Gastrocnemius medialis (tissue), 4 donors: ENCODE results near the gene FYB1. TPM values are rescaled to one million over a fixed set of nuclear protein-coding genes. Genes with fewer than 3 reads are reported as not detected.

Source experiments
- ATAC-seq, 2 donors: fragments of 150-250 bp; one replicate each; pipeline ENCODE4 v1.9.1; 2016
- DNase-seq, 2 donors: peaks; one replicate each; pipeline ENCODE4 v3.0.0-alpha.2; 2019
- H3K27ac ChIP-seq, 4 donors: fragments of 200-600 bp; sonication (generic); 1 replicate in 1 of 4; 2 replicates in 3 of 4; pipeline ENCODE4 v1.5.1; 2016 to 2018; ENCODE audit warnings: mild to moderate bottlenecking in 2 of 4, moderate library complexity in 1 of 4
- H3K27me3 ChIP-seq, 3 donors: fragments of 200-600 bp; sonication (generic) in 2 of 3; 1 replicate in 1 of 3; 2 replicates in 2 of 3; pipeline versions ENCODE4 v1.5.1 to v1.6.0; 2016 to 2019; ENCODE audit warnings: mild to moderate bottlenecking in 1 of 3, moderate library complexity in 1 of 3
- H3K36me3 ChIP-seq, 2 donors: fragments of 200-600 bp; sonication (generic) in 1 of 2; one replicate each; pipeline ENCODE4 v1.5.1; 2017 to 2018
- H3K4me1 ChIP-seq, 2 donors: fragments of 200-600 bp; sonication (generic) in 1 of 2; one replicate each; pipeline ENCODE4 v1.5.1; 2016 to 2017; ENCODE audit warnings: mild to moderate bottlenecking in 2 of 2
- H3K4me3 ChIP-seq, 4 donors: fragments of 200-600 bp; sonication (generic) in 3 of 4; 1 replicate in 1 of 4; 2 replicates in 3 of 4; pipeline ENCODE4 v1.5.1; 2016 to 2019; ENCODE audit warnings: mild to moderate bottlenecking in 2 of 4
- H3K9me3 ChIP-seq, 3 donors: fragments of 200-600 bp; sonication (generic) in 2 of 3; 1 replicate in 1 of 3; 2 replicates in 2 of 3; pipeline ENCODE4 v1.5.1; 2016 to 2019
- CTCF ChIP-seq, 5 experiments: fragments of 450-650 bp in 3 of 5; fragments of 200-600 bp in 2 of 5; sonication (generic) in 2 of 5; IDR thresholded peaks in 4 of 5; conservative IDR thresholded peaks in 1 of 5; 1 replicate in 4 of 5; 2 replicates in 1 of 5; pipeline ENCODE4 v1.5.1; 2016 to 2019; ENCODE audit warnings: antibody characterized with exemption in 5 of 5, mild to moderate bottlenecking in 3 of 5, moderate library complexity in 3 of 5
- POLR2A ChIP-seq, 2 donors: fragments of 450-650 bp; IDR thresholded peaks; one replicate each; pipeline ENCODE4 v1.6.1; 2017; ENCODE audit warnings: antibody characterized with exemption in 2 of 2, mild to moderate bottlenecking in 2 of 2, moderate library complexity in 2 of 2
- in situ Hi-C, 4 donors: fragments of 200-750 bp; cut with MboI; loops; one replicate each; pipeline versions ENCODE4 v1.15.0 to v1.8.0; 2017; ENCODE audit warnings: low sequenced_read_pairs in 4 of 4
- intact Hi-C: fragments of 100-400 bp; cut with DNase I; formaldehyde crosslinking; loops from one replicate; pipeline ENCODE4 v1.15.1; 2023; ENCODE audit warnings: low total_unique reads
- total RNA-seq, 4 donors: library from RNA; depleted of rRNA; stranded (reverse); fragments of >200 nt; gene quantifications; one replicate each; pipeline versions ENCODE4 v1.1.0 to v1.2.3, GENCODE V29; 2016

The FYB1 gene
- total RNA-seq, 4 donors from 2014 or later = 1.1 to 5.6 (median 2.6) TPM

GRCh38 chr5:39201781-39202596 lies 17.4 kb downstream of the FYB1 start:
- Histone ChIP-seq H3K4me1 (no peaks in the 10 kb centered on the region), H3K9me3 (no peaks in the 10 kb centered on the region), H3K27ac (no peak overlapping the region), H3K4me3 (no peak overlapping the region), H3K36me3 (no peaks in the 10 kb centered on the region), H3K27me3 (no peaks in the 10 kb centered on the region)
- in situ Hi-C loops = loop anchor here in 1 of 4 donors (25.0 kb wide), 1 partner anchor 360 kb away; no protein-coding TSS in a partner anchor
- DNase-seq (no peak), ATAC-seq (no peak)
- TF ChIP-seq POLR2A (IDR thresholded peaks at IDR 0.05) (no peak), CTCF (IDR thresholded peaks at IDR 0.05 in 4 of 5, conservative IDR thresholded peaks at IDR 0.05 in 1 of 5) (no peak)
- intact Hi-C loops = no loop called here

- H3K4me3 ChIP-seq = no peak overlapping the region
Measured at GRCh38 chr5:39201160-39201780, 18.1 kb downstream of the FYB1 start.

GRCh38 chr5:39200081-39200480 lies 19.3 kb downstream of the FYB1 start:
- in situ Hi-C loops (loop anchor here in 1 of 4 donors (25.0 kb wide), 1 partner anchor 362 kb away; no protein-coding TSS in a partner anchor), intact Hi-C loops (no loop called here)
- Histone ChIP-seq H3K27ac (no peak overlapping the region), H3K27me3 (no peaks in the 10 kb centered on the region), H3K4me3 (no peak overlapping the region), H3K4me1 (peaks cover 0 to 4% of the 10 kb centered on the region in 2 donors), H3K36me3 (no peaks in the 10 kb centered on the region), H3K9me3 (no peaks in the 10 kb centered on the region)
- ATAC-seq (no peak), DNase-seq (no peak)
- TF ChIP-seq POLR2A (IDR thresholded peaks at IDR 0.05) (no peak), CTCF (IDR thresholded peaks at IDR 0.05 in 4 of 5, conservative IDR thresholded peaks at IDR 0.05 in 1 of 5) (no peak)

More at GRCh38 chr5:39201160-39201780, 18.1 kb downstream of the FYB1 start:
- H3K4me1 ChIP-seq = no peaks in the 10 kb centered on the region
- no peak for DNase-seq
- in situ Hi-C loops = loop anchor here in 1 of 4 donors (25.0 kb wide), 1 partner anchor 361 kb away; no protein-coding TSS in a partner anchor
- H3K27ac ChIP-seq = no peak overlapping the region
- no peaks in the 10 kb centered on the region for H3K9me3 ChIP-seq
- TF ChIP-seq CTCF (IDR thresholded peaks at IDR 0.05 in 4 of 5, conservative IDR thresholded peaks at IDR 0.05 in 1 of 5) (no peak), POLR2A (IDR thresholded peaks at IDR 0.05) (no peak)
- no peak for ATAC-seq
- H3K27me3 ChIP-seq = no peaks in the 10 kb centered on the region
- intact Hi-C loops = no loop called here
- no peaks in the 10 kb centered on the region for H3K36me3 ChIP-seq

- ATAC-seq (no peak), DNase-seq (no peak)
- TF ChIP-seq CTCF (IDR thresholded peaks at IDR 0.05 in 4 of 5, conservative IDR thresholded peaks at IDR 0.05 in 1 of 5) (no peak), POLR2A (IDR thresholded peaks at IDR 0.05) (no peak)
- H3K27ac ChIP-seq = no peak overlapping the region
- H3K9me3 ChIP-seq = no peaks in the 10 kb centered on the region
- intact Hi-C loops (no loop called here), in situ Hi-C loops (no loop called here)
- no peak overlapping the region for H3K4me3 ChIP-seq
- no peaks in the 10 kb centered on the region for H3K27me3 ChIP-seq
- H3K4me1 ChIP-seq = peaks cover 0 to 9% of the 10 kb centered on the region in 2 donors
- H3K36me3 ChIP-seq = no peaks in the 10 kb centered on the region
Measured at GRCh38 chr5:39199335-39199734, 20.0 kb downstream of the FYB1 start.
